LoVo (cell line): ENCODE measurements around the gene EP400.
"Not testable (repeated sequence)": the region's sequence is repeated elsewhere in the genome, so short reads cannot be mapped to it uniquely, and the experiment has no call there.

Experiments
- DNase-seq: peaks from one replicate; pipeline ENCODE4 v3.0.0-alpha.2; 2016; ENCODE audit warnings: low spot score

EP400 gene

DNA sequence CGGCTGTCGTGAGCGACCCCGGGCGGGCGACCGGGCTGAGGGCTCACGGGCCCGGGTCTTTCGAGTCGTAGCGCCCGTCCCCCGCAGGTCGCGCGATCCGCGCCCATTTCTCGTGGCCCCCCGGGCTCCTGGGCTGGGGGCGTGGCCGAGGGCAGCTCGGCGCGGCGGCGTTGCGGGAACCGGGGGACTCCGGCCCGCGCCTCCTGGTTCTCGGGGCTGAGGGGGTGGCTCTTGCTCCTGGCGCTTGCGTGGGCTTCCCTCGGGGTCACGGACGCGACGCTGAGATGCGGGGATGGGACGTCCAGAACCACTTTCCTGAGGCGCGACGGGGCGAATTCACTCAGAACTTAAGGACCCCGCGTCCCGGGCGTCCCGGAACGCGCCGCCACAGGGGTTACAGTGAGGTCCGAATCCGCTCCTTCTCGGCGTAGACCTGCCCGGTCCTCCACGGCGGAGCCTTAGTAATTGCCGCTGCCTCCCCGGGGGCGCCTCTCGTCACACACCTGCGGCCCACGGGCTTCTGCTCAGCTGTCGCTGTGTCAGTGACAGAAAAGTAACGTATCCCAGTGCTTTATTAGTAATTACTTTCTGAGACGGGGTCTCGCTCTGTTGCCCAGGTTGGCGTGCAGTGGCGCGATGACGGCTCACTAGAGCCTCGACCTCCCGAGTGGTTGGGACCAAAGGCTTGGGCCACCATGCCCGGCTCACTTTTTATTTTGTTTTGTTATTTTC, 606 bp downstream of the EP400 start:
- DNase-seq, result no peak

DNA sequence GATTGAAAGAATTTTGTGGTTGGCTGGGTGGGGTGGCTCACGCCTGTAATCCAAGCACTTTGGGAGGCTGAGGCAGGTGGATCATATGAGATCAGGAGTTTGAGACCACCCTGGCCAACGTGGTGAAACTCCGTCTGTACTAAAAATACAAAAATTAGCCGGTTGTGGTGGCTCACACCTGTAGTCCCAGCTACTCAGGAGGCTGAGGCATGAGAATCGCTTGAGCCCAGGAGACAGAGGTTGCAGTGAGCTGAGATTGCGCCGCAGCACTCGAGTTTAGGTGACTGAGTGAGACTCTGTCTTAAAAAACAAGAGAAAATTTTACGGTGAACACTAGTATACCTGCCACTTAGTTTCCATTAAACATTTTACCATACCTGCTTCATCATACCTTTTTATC, 4.1 kb downstream of the EP400 start:
- not testable (repeated sequence) for DNase-seq

GRCh38 chr12:131954460-131954859, 4.7 kb downstream of the EP400 start:
- DNase-seq, result not testable (repeated sequence)

- no peak for DNase-seq
Observed at GRCh38 chr12:131959116-131959515, 9.4 kb downstream of the EP400 start.

- DNase-seq, result no peak
Observed at GRCh38 chr12:131959641-131960589, 10.2 kb downstream of the EP400 start.

DNA sequence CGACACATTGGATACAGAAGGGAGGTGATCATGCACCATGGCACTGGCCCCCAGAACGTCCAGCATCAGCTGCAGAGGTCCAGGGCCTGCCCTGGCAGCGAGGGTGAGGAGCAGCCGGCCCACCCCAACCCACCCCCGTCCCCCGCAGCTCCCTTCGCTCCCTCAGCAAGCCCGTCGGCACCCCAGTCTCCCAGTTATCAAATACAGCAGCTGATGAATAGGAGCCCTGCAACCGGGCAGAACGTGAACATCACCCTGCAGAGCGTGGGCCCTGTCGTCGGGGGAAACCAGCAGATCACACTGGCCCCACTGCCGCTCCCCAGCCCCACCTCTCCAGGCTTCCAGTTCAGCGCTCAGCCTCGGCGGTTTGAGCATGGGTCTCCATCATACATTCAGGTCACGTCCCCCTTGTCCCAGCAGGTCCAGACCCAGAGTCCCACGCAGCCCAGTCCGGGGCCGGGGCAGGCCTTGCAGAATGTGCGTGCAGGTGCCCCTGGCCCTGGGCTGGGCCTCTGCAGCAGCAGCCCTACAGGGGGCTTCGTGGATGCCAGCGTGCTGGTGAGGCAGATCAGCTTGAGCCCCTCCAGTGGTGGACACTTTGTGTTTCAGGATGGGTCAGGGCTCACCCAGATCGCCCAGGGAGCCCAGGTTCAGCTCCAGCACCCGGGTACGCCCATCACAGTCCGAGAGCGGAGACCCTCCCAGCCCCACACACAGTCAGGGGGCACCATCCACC, 11.0 kb downstream of the EP400 start:
- not testable (repeated sequence) for DNase-seq

DNA sequence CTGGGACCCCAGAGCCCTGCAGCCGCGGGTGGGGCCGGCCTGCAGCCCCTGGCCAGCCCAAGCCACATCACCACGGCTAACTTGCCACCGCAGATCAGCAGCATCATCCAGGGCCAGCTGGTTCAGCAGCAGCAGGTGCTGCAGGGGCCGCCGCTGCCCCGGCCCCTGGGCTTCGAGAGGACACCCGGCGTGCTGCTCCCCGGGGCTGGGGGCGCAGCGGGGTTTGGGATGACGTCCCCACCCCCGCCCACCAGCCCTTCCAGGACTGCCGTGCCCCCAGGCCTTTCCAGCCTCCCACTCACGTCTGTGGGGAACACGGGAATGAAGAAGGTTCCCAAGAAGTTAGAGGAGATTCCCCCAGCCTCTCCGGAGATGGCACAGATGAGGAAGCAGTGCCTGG, 11.6 kb downstream of the EP400 start:
- not testable (repeated sequence) for DNase-seq

- no peak for DNase-seq
Observed at GRCh38 chr12:131962069-131962468, 12.3 kb downstream of the EP400 start.

GRCh38 chr12:131963381-131963780, 13.6 kb downstream of the EP400 start:
- no peak for DNase-seq

- DNase-seq, result no peak
Observed at GRCh38 chr12:131965073-131965472, 15.3 kb downstream of the EP400 start.

DNA sequence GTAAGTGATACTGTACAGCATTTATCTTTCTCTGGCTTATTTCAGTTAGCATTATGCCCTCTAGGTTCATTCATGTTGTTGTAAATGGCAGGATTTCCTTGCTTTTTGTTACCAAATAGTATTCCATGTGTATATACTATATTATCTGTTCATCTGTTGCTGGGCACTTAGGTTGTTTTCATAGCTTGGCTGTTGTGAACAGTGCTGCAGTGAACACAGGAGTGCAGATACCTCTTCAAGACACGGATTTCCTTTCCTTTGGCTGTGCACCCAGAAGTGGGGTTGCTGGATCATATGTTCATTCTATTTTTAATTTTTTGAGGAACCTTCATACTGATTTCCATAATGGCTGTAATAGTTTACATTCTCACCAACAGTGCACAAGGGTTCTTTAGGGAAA, 21.5 kb downstream of the EP400 start:
- DNase-seq, result no peak

- no peak for DNase-seq
Observed at GRCh38 chr12:131975228-131975627, 25.5 kb downstream of the EP400 start.

DNA sequence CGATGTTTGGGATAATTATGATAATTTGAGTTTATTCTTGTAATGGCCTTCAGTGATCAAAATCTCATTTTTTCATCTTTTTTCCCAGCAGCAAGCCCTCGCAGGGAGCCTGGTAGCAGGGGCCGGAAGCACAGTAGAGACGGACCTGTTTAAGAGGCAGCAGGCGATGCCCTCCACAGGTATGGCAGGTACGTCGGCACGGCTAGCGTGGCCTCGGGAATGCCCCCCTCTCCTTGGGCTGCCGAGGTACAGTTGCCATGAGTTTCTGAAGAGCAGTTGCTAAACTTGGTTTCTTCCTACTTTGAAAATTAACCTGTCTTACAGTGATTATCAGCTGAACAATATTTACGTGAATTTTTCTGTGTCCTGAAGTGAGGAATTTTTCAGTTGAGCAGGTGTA, 29.9 kb downstream of the EP400 start:
- DNase-seq, result no peak

DNA sequence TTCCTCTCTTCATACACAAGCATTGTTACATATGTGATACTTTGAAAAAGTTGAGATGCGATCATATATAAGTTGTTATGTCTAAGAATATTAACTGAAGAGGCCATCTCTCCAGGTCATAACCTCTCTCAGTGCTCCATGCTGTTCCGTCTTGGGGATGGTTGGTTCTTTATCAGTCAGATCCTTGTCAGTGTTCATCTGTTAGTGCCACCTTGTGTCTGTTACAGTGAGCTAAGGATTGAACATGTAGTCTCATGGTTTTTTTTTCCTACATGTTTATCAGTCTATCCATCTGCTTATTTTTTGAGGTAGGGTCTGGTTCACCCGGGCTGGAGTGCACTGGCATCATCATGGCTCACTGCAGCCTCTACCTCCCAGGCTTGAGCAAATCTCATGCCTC, 30.5 kb downstream of the EP400 start:
- DNase-seq, result no peak

GRCh38 chr12:131981388-131981787, 31.6 kb downstream of the EP400 start:
- no peak for DNase-seq

GRCh38 chr12:131982041-131982440, 32.3 kb downstream of the EP400 start:
- no peak for DNase-seq

DNA sequence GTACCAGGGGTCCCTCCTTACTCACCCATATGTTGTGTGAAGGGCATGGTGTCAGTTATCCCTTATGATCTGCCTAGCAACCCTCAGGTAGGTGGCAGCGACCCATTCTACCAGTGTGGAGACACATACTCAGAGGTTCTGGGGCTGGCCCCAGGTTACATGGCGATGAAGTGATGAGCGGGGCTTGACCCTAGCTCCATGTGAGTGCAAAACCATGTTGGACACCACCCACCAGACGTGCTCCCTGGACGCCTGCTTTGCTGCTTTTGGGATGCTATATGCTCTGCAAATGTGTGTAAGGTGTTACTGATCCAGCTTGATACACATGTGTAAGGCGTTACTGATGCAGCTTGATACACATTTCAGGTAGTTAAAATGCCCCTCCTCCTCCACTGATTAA, 33.3 kb downstream of the EP400 start:
- no peak for DNase-seq

DNA sequence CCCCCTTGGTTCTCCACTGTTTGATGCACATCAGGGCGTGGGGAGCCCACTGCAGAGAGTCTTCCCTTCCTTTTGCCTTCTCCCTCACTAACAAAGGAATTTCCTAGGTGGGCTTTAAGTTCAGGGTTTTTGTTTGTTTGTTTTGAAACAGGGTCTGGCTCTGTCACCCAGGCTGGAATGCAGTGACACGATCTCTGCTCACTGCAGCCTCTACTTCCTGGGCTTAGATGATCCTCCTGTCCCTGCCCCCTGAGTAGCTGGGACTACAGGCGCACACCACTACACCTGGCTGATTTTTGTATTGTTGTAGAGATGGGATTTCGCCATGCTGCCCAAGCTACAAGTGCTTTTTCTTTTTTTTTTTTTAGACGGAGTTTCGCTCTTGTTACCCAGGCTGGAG, 33.8 kb downstream of the EP400 start:
- DNase-seq, result no peak

- no peak for DNase-seq
Observed at GRCh38 chr12:131984334-131984733, 34.6 kb downstream of the EP400 start.

GRCh38 chr12:131985510-131985875, 35.8 kb downstream of the EP400 start:
- DNase-seq, result not testable (repeated sequence)

DNA sequence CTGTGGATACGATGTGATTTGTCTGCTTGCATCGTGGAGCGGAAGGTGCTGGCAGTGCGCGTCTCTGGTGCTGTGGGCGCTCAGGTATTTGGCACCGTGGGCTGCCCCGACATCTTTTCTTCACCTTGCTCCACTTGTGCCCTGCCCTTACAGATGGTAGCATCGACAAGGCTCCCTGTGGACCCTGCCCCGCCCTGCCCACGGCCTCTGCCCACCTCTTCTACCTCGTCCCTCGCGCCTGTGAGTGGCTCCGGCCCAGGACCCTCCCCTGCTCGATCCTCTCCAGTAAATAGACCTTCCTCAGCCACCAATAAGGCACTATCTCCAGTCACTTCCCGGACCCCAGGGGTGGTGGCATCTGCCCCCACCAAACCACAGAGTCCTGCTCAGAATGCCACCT, 36.6 kb downstream of the EP400 start:
- DNase-seq, result no peak

GRCh38 chr12:131986910-131987309, 37.2 kb downstream of the EP400 start:
- no peak for DNase-seq

DNA sequence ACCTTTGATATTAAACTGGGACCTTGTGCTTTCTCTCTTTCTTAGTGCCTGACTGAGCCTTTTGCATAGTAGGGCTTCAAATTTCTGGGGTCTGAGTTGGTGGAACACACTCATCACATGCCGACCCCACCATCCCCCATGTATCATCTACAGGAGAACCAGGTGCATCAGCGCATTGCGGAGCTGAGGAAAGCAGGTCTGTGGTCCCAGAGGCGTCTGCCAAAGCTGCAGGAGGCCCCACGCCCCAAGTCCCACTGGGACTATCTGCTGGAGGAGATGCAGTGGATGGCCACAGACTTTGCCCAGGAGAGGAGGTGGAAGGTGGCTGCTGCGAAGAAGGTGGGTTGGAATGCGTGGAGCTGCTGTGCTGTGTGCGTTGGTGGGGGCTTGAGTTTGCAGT, 37.8 kb downstream of the EP400 start:
- DNase-seq, result no peak
